ENCODE data around the gene PAPPA2.
A peak's percentile ranks its signal among the peaks of the same experiment; 100 is the strongest.

PAPPA2 gene

GRCh38 chr1:176801514-176802020 lies 338.6 kb downstream of the PAPPA2 start:
- no peaks in the 10 kb centered on the region for H3K36me3 Mint-ChIP-seq
- no peak for ATAC-seq (replicated peaks)
- H3K9me3 Mint-ChIP-seq, result no peaks in the 10 kb centered on the region
- no peak overlapping the region for H3K4me3 Mint-ChIP-seq
- no peak overlapping the region for H3K27ac Mint-ChIP-seq
- DNase-seq, result no peak
- no peaks in the 10 kb centered on the region for H3K4me1 Mint-ChIP-seq
- no peaks in the 10 kb centered on the region for H3K27me3 Mint-ChIP-seq

GRCh38 chr1:176802316-176802715 lies 339.3 kb downstream of the PAPPA2 start:
- Mint-ChIP-seq H3K4me1 (no peaks in the 10 kb centered on the region), H3K4me3 (no peak overlapping the region), H3K9me3 (no peaks in the 10 kb centered on the region), H3K27me3 (no peaks in the 10 kb centered on the region), H3K27ac (no peak overlapping the region), H3K36me3 (no peaks in the 10 kb centered on the region)
- DNase-seq (no peak), ATAC-seq (replicated peaks) (no peak)

- no peak overlapping the region for H3K27ac Mint-ChIP-seq
- no peaks in the 10 kb centered on the region for H3K9me3 Mint-ChIP-seq
Observed at GRCh38 chr1:176803042-176803441, 340.1 kb downstream of the PAPPA2 start.

GRCh38 chr1:176803596-176803995 lies 340.6 kb downstream of the PAPPA2 start:
- no peaks in the 10 kb centered on the region for H3K36me3 Mint-ChIP-seq

More at GRCh38 chr1:176803042-176803441, 340.1 kb downstream of the PAPPA2 start:
- no peak for DNase-seq
- H3K36me3 Mint-ChIP-seq, result no peaks in the 10 kb centered on the region
- no peaks in the 10 kb centered on the region for H3K4me1 Mint-ChIP-seq
- ATAC-seq (replicated peaks), result no peak
- H3K4me3 Mint-ChIP-seq, result no peak overlapping the region
- no peaks in the 10 kb centered on the region for H3K27me3 Mint-ChIP-seq

GRCh38 chr1:176809292-176809691 lies 346.3 kb downstream of the PAPPA2 start:
- H3K9me3 Mint-ChIP-seq, result peaks cover 0 to under 1% of the 10 kb centered on the region in 2 donors
- no peak overlapping the region for H3K27ac Mint-ChIP-seq
- no peak for ATAC-seq (replicated peaks)
- no peaks in the 10 kb centered on the region for H3K4me1 Mint-ChIP-seq
- no peaks in the 10 kb centered on the region for H3K36me3 Mint-ChIP-seq
- no peak for DNase-seq
- H3K27me3 Mint-ChIP-seq, result peaks cover 0 to 3% of the 10 kb centered on the region in 2 donors
- no peak overlapping the region for H3K4me3 Mint-ChIP-seq

More at GRCh38 chr1:176803596-176803995, 340.6 kb downstream of the PAPPA2 start:
- no peak overlapping the region for H3K4me3 Mint-ChIP-seq
- H3K27ac Mint-ChIP-seq, result no peak overlapping the region
- no peaks in the 10 kb centered on the region for H3K27me3 Mint-ChIP-seq
- no peak for ATAC-seq (replicated peaks)
- no peak for DNase-seq
- no peaks in the 10 kb centered on the region for H3K4me1 Mint-ChIP-seq
- no peaks in the 10 kb centered on the region for H3K9me3 Mint-ChIP-seq

- H3K36me3 Mint-ChIP-seq, result no peaks in the 10 kb centered on the region
- ATAC-seq (replicated peaks), result no peak
- peaks cover 0 to 2% of the 10 kb centered on the region in 2 donors for H3K9me3 Mint-ChIP-seq
- H3K4me3 Mint-ChIP-seq, result no peak overlapping the region
- DNase-seq, result no peak
- no peak overlapping the region for H3K27ac Mint-ChIP-seq
- H3K4me1 Mint-ChIP-seq, result no peaks in the 10 kb centered on the region
- H3K27me3 Mint-ChIP-seq, result peaks cover 0 to 7% of the 10 kb centered on the region in 2 donors
Observed at GRCh38 chr1:176811511-176812288, 348.7 kb downstream of the PAPPA2 start.

GRCh38 chr1:176815621-176816020 lies 352.6 kb downstream of the PAPPA2 start:
- H3K4me1 Mint-ChIP-seq, result no peaks in the 10 kb centered on the region
- no peak overlapping the region for H3K27ac Mint-ChIP-seq
- no peak overlapping the region for H3K4me3 Mint-ChIP-seq
- no peak for DNase-seq
- peaks cover 0 to 2% of the 10 kb centered on the region in 2 donors for H3K9me3 Mint-ChIP-seq
- no peak for ATAC-seq (replicated peaks)
- H3K27me3 Mint-ChIP-seq, result peaks cover 0 to 7% of the 10 kb centered on the region in 2 donors
- H3K36me3 Mint-ChIP-seq, result no peaks in the 10 kb centered on the region

GRCh38 chr1:176816232-176816631 lies 353.3 kb downstream of the PAPPA2 start:
- no peak for ATAC-seq (replicated peaks)
- Mint-ChIP-seq H3K27me3 (peaks cover 0 to 7% of the 10 kb centered on the region in 2 donors), H3K4me1 (no peaks in the 10 kb centered on the region), H3K36me3 (no peaks in the 10 kb centered on the region), H3K9me3 (peaks cover 0 to 2% of the 10 kb centered on the region in 2 donors), H3K4me3 (no peak overlapping the region), H3K27ac (no peak overlapping the region)
- no peak for DNase-seq

- no peak for ATAC-seq (replicated peaks)
- H3K9me3 Mint-ChIP-seq, result peaks cover 0 to 4% of the 10 kb centered on the region in 2 donors
- no peak for DNase-seq
- H3K4me1 Mint-ChIP-seq, result no peaks in the 10 kb centered on the region
- H3K27ac Mint-ChIP-seq, result no peak overlapping the region
- peaks cover 0 to 4% of the 10 kb centered on the region in 2 donors for H3K27me3 Mint-ChIP-seq
- H3K4me3 Mint-ChIP-seq, result no peak overlapping the region
- H3K36me3 Mint-ChIP-seq, result no peaks in the 10 kb centered on the region
Observed at GRCh38 chr1:176820391-176821031, 357.5 kb downstream of the PAPPA2 start.

GRCh38 chr1:176826265-176826664 lies 363.3 kb downstream of the PAPPA2 start:
- H3K9me3 Mint-ChIP-seq, result peaks cover 0 to 4% of the 10 kb centered on the region in 2 donors

GRCh38 chr1:176829261-176829660 lies 366.3 kb downstream of the PAPPA2 start:
- H3K36me3 Mint-ChIP-seq, result no peaks in the 10 kb centered on the region
- H3K27ac Mint-ChIP-seq, result no peak overlapping the region
- no peaks in the 10 kb centered on the region for H3K4me1 Mint-ChIP-seq
- H3K9me3 Mint-ChIP-seq, result no peaks in the 10 kb centered on the region
- DNase-seq (no peak), ATAC-seq (replicated peaks) (no peak)
- H3K4me3 Mint-ChIP-seq, result no peak overlapping the region
- H3K27me3 Mint-ChIP-seq, result peaks cover 0 to 6% of the 10 kb centered on the region in 2 donors

More at GRCh38 chr1:176826265-176826664, 363.3 kb downstream of the PAPPA2 start:
- no peaks in the 10 kb centered on the region for H3K4me1 Mint-ChIP-seq
- ATAC-seq (replicated peaks) (no peak), DNase-seq (no peak)
- H3K27ac Mint-ChIP-seq, result no peak overlapping the region
- no peaks in the 10 kb centered on the region for H3K36me3 Mint-ChIP-seq
- no peak overlapping the region for H3K4me3 Mint-ChIP-seq
- peaks cover 0 to 6% of the 10 kb centered on the region in 2 donors for H3K27me3 Mint-ChIP-seq

- Mint-ChIP-seq H3K27me3 (no peaks in the 10 kb centered on the region), H3K9me3 (no peaks in the 10 kb centered on the region), H3K4me3 (no peak overlapping the region), H3K4me1 (no peaks in the 10 kb centered on the region), H3K27ac (no peak overlapping the region), H3K36me3 (no peaks in the 10 kb centered on the region)
- ATAC-seq (replicated peaks) (peak in 1 of 2 donors; percentile 7), DNase-seq (no peak)
Observed at GRCh38 chr1:176831150-176831549, 368.2 kb downstream of the PAPPA2 start.

- H3K27me3 Mint-ChIP-seq, result peaks cover 0 to 9% of the 10 kb centered on the region in 2 donors
- no peak overlapping the region for H3K4me3 Mint-ChIP-seq
- H3K4me1 Mint-ChIP-seq, result no peaks in the 10 kb centered on the region
- H3K27ac Mint-ChIP-seq, result no peak overlapping the region
- DNase-seq (no peak), ATAC-seq (replicated peaks) (no peak)
- no peaks in the 10 kb centered on the region for H3K36me3 Mint-ChIP-seq
- no peaks in the 10 kb centered on the region for H3K9me3 Mint-ChIP-seq
Observed at GRCh38 chr1:176837708-176838107, 374.7 kb downstream of the PAPPA2 start.

- Mint-ChIP-seq H3K4me3 (no peak overlapping the region), H3K27ac (no peak overlapping the region), H3K4me1 (no peaks in the 10 kb centered on the region), H3K36me3 (no peaks in the 10 kb centered on the region), H3K9me3 (no peaks in the 10 kb centered on the region), H3K27me3 (peaks cover 0 to 9% of the 10 kb centered on the region in 2 donors)
- ATAC-seq (replicated peaks) (no peak), DNase-seq (no peak)
Observed at GRCh38 chr1:176838276-176838995, 375.5 kb downstream of the PAPPA2 start.
